HFF-Myc (cell line): ENCODE measurements around the gene PDCD2L.
"Not testable (repeated sequence)": the region's sequence is repeated elsewhere in the genome, so short reads cannot be mapped to it uniquely, and the experiment has no call there.

Experiments used
- DNase-seq: peaks from one replicate; pipeline ENCODE4 v3.0.0-alpha.2; 2011; ENCODE audit warnings: low read depth; ENCODE audit errors: extremely low read depth
- H3K4me3 ChIP-seq: replicated peaks from 2 replicates; pipeline ENCODE4 v1.5.1; 2011; ENCODE audit warnings: low read depth, mild to moderate bottlenecking, control low read depth, low read length
- TF ChIP-seq, protein P1 (sequence below): IDR thresholded peaks from 2 replicates; pipeline ENCODE4 v1.5.1; 2012; ENCODE audit warnings: mild to moderate bottlenecking, low read depth, low read length, control low read depth; ENCODE audit errors: missing control alignments

PDCD2L gene

DNA sequence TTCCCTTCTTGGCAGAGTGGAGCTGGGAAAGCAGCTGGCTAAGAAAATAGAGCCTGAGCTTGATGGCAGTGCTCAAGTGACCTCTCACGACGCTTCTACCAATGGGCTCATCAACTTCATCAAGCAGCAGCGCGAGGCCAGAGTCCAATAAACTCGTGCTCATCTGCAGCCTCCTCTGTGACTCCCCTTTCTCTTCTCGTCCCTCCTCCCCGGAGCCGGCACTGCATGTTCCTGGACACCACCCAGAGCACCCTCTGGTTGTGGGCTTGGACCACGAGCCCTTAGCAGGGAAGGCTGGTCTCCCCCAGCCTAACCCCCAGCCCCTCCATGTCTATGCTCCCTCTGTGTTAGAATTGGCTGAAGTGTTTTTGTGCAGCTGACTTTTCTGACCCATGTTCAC, 4.3 kb upstream of the PDCD2L start:
- TF ChIP-seq, protein P1, sequence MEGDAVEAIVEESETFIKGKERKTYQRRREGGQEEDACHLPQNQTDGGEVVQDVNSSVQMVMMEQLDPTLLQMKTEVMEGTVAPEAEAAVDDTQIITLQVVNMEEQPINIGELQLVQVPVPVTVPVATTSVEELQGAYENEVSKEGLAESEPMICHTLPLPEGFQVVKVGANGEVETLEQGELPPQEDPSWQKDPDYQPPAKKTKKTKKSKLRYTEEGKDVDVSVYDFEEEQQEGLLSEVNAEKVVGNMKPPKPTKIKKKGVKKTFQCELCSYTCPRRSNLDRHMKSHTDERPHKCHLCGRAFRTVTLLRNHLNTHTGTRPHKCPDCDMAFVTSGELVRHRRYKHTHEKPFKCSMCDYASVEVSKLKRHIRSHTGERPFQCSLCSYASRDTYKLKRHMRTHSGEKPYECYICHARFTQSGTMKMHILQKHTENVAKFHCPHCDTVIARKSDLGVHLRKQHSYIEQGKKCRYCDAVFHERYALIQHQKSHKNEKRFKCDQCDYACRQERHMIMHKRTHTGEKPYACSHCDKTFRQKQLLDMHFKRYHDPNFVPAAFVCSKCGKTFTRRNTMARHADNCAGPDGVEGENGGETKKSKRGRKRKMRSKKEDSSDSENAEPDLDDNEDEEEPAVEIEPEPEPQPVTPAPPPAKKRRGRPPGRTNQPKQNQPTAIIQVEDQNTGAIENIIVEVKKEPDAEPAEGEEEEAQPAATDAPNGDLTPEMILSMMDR: no peak
- H3K4me3 ChIP-seq: no peak overlapping the region
- DNase-seq: no peak

DNA sequence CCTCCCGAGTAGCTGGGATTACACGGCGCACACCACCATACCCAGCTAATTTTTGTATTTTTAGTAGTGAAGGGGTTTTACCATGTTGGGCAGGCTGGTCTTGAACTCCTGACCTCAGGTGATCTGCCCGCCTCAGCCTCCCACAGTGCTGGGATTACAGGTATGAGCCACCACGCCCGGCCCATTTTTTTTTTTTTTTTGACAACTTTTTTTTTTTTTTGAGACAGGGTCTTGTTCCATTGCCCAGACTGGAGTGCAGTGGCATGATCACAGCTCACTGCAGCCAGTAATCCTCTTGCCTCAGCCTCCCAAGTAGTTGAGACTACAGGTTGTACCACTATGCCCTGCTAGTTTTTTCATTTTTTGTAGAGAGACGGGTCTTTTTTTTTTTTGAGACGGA, 3.4 kb upstream of the PDCD2L start:
- not testable (repeated sequence) for DNase-seq

DNA sequence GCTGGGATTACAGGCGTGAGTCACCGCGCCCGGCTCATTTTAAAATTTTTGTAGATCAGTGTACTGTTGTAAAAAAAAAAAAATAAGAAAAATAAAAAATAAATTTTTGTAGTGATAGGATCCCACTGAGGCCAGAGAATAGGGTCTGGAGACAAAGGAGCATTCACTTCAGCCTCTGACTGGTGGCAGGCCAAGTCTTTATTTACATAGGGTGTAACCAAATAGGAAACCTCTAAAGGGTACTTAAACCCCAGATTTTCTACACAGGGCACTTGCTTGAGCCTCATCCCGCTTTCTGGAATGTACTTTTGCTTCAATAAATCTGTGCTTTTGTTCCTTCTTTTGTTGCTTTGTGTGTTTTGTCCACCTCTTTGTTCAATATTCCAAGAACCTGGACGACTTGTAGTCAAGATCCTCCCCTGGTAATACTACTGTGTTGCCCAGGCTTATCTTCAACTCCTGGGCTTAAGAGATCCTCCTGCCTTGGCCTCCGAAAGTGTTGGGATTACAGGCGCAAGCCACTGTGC, 2.1 kb upstream of the PDCD2L start:
- TF ChIP-seq, protein P1: no peak
- H3K4me3 ChIP-seq: no peak overlapping the region
- DNase-seq: no peak

More for the DNA sequence above, 3.4 kb upstream of the PDCD2L start:
- H3K4me3 ChIP-seq: not testable (repeated sequence)

DNA sequence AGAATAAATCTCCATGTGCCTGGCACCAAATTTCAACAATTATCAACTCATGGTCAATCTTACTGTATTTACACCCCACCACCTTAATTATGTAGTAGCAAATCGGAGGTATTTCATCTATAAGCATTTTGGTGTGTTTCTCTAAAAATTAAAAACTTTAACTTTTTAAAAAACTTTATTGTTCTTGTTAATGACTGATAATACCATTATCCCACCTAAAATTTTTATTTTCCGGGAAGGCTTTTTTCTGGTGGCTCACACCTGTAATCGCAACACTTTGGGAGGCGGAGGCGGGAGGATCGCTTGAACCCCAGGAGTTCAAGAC, 453 bp upstream of the PDCD2L start:
- TF ChIP-seq, protein P1: no peak
- peak overlapping the region; percentile 80 for H3K4me3 ChIP-seq
- DNase-seq: no peak

DNA sequence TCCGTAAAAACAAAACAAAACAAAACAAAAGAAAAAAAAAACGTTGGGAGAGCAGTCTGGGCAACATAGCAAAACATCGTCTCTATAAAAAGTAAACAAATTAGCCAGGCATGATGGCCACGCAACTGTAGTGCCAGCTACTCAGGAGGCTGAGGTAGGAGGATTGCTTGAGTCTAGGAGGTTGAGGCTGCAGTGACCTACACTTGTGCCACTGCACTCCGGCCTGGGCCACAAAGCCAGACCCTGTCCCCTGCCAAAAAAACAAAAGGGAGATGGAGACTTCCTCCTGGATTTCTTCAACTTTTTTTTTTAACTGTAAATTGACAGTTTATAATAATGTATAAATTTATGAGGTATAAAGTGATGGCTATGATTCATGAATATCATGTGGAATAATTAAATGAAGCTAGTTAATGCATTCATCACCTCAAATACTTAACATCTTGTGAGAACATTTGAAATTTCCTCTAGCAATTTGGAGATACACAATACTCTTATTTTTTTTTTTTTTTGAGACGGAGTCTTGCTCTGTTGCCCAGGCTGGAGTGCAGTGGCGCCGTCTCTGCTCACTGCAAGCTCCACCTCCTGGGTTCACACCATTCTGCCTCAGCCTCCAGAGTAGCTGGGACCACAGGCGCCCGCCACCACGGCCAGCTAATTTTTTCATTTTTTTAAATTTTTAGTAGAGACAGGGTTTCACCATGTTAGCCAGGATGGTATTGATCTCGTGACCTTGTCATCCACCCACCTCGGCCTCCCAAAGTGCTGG, 1.9 kb downstream of the PDCD2L start:
- TF ChIP-seq, protein P1: no peak
- peak overlapping the region; percentile 80 for H3K4me3 ChIP-seq
- DNase-seq: no peak

DNA sequence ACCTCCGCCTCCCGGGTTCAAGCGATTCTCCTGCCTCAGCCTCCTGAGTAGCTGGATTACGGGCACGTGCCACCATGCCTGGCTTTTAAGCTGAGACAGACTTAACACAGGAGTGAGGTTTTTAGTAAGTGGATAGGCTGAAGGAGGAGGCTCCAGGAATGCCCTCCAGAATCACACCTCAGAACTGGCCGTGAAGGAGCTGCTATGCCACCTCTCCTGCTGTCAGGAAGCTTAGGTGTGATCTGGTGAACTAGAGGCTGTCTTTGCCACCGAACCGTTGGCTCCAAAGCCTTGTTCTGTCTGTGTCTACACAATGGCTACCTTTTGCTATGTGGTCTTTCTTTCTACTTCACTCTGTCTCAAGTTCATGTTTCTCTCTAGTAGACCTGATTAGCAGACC, 4.2 kb downstream of the PDCD2L start:
- H3K4me3 ChIP-seq: no peak overlapping the region
- no peak for DNase-seq
- TF ChIP-seq, protein P1: no peak

DNA sequence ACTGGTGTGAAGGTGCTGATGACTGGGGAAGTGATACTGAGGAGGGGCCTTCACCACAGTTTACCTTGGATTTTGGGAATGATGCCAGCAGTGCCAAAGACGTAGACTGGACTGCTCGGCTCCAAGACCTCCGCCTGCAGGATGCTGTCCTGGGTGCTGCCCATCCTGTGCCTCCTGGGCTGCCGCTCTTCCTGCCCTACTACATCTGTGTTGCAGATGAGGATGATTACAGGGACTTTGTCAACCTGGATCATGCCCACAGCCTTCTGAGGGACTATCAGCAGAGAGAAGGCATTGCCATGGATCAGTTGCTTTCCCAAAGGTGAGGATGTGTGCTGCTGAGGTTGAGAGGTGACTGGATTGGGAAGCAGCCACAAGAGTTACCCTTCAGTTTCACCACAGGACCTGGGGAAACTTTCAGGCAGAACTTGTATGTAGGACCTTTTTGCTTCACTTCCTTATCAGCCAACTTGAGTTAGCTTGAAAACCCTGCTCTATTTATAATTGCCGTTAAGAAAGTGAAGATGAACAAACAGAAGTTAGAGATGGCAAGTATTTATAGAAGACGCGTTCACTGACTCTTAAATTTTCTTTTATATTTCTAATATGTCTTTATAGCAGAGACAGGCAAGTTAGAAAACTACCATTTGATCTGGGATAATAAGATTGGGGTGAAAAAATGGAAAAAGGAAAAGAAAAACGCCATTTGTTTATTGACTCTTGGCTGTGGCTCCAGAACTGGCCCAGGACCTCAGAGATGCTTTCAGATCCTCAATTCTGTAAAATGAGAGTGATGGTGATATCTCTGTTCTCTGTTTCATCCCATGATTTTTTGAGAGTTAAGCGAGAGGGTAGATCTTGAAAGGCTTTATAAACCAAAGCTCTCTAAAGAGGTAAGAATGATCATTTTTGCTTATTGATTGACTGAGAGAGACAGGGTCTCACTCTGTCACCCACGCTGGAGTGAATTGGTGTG, 5.3 kb downstream of the PDCD2L start:
- TF ChIP-seq, protein P1: no peak
- DNase-seq: no peak
- H3K4me3 ChIP-seq: no peak overlapping the region
